Small intestine (tissue), 7 donors: Measurements from ENCODE around the gene CAPZB. TPM values are rescaled to one million over a fixed set of nuclear protein-coding genes. Genes with fewer than 3 reads are reported as not detected.

Source experiments
- DNase-seq, 2 donors: peaks; one replicate each; pipeline versions ENCODE4 v3.0.0 to v3.0.0-alpha.2; 2013
- FAIRE-seq: peaks from 2 replicates; lab custom pipeline; 2012; peaks lifted over from hg19 to GRCh38; lab: Jason Lieb, UNC
- H3K27ac ChIP-seq, 3 donors: one replicate each; pipeline ENCODE4 v1.5.1; 2013; ENCODE audit warnings: low read length in 2 of 3, mild to moderate bottlenecking in 2 of 3, control low read depth in 1 of 3, inconsistent platforms in 1 of 3, low read depth in 1 of 3, moderate library complexity in 1 of 3
- H3K27me3 ChIP-seq, 3 donors: one replicate each; pipeline ENCODE4 v1.6.1; 2013; ENCODE audit warnings: low read length in 3 of 3, inconsistent platforms in 1 of 3; ENCODE audit not compliant: control insufficient read depth in 3 of 3, insufficient read depth in 3 of 3
- H3K36me3 ChIP-seq, 3 donors: one replicate each; pipeline ENCODE4 v1.6.1; 2013; ENCODE audit warnings: low read length in 3 of 3, inconsistent platforms in 1 of 3, low read depth in 1 of 3, mild to moderate bottlenecking in 1 of 3, moderate library complexity in 1 of 3; ENCODE audit not compliant: control insufficient read depth in 3 of 3, insufficient read depth in 2 of 3
- H3K4me1 ChIP-seq, 3 donors: one replicate each; pipeline ENCODE4 v1.6.1; 2013; ENCODE audit warnings: low read length in 2 of 3, inconsistent platforms in 1 of 3, low read depth in 1 of 3, mild to moderate bottlenecking in 1 of 3, moderate library complexity in 1 of 3; ENCODE audit not compliant: control insufficient read depth in 3 of 3, insufficient read depth in 2 of 3
- H3K4me3 ChIP-seq, 3 donors: one replicate each; pipeline ENCODE4 v1.5.1; 2013; ENCODE audit warnings: low read length in 3 of 3, control low read depth in 1 of 3, inconsistent platforms in 1 of 3, low read depth in 1 of 3, mild to moderate bottlenecking in 1 of 3, moderate library complexity in 1 of 3
- H3K9me3 ChIP-seq, 2 donors: one replicate each; pipeline ENCODE4 v1.6.1; 2013; ENCODE audit warnings: low read depth in 1 of 2, low read length in 1 of 2; ENCODE audit not compliant: control insufficient read depth in 2 of 2, insufficient read depth in 1 of 2
- WGBS, 3 donors: extraction: QIAGEN DNeasy Blood & Tissue Kit; methylation state at CpG; one replicate each; pipeline ENCODE4 v1.1.7; 2013; 5-methylcytosine and 5-hydroxymethylcytosine counted together
- polyA plus RNA-seq, 4 donors: library from polyadenylated mRNA; stranded (reverse) in 3 of 4; unstranded in 1 of 4; fragments of 200-250 nt in 3 of 4; fragments of 120-200 nt in 1 of 4; gene quantifications; one replicate each; pipeline versions ENCODE4 v1.2.1 to v1.2.3, GENCODE V29; 2013
- donor health status: healthy with polysubstance abuse.
- donor health status: control.
- donor health status: control.
- donor health status: Bipolar disorder and iron deficiency.
- donor health status: healthy.

Gene CAPZB
- polyA plus RNA-seq, 4 donors: 245 to 292 (median 276) TPM

DNA sequence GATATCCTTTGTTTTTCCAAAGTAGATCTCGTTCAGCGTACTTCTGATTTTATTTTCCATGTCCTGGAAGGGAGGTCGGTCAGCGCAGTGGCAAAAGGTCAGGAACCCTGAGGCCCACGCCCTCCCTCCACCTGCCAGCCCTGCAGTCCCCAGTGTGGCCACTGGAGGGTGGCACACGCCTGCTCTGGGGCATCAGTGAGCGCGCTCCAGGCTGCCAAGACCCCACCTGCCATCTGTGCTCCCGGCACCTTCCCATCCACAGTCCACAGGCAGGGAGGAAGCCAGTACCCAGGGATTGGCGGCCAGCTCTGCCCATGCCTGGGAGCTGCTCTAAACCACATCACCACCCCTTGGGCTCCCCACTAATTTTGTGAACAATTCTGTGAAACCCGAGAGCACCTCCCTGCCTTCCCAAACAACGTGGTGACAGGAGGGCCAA, 140.9 kb downstream of the CAPZB start:
- FAIRE-seq: no peak
- Histone ChIP-seq H3K27ac (no peak overlapping the region), H3K4me1 (peaks cover 0 to 14% (median 0%) of the 10 kb centered on the region in 3 donors)

DNA sequence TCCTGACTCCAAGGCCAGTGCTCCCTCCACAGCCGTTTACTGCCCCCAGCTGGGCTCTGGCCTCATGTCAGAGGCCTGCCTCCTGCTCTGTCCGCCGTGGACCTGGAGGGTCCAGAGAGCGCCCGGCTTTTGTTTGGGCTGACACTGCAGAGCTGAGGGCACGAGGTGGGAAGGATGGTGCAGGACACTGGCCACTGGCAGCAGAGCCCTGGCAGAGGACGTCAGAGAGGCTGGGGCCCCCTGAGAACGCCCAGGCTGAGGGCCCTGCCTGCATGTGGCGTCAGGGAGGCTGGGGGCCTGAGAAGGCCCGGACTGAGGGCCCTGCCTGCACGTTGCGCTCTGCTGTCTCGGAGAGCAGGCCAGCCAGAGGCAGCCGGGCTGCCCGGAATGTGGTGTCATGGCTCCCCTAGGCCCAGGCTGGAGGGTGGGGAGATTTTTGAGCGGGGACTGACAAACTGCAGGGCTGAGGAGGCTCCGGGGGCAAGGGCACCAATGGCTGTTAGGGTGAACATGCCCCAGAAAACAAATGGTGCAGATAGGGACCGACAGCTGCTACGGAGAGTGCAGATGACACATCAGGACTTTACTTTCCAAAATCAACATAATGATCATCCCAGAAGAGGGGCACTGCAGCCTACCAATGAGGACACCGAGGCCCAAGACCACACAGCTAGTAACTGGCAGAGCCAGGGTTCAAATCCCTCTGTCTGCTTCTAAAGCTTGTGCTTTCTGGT, 141.6 kb downstream of the CAPZB start:
- 91 to 93% (median 93%) methylated on average over 20 of the region's 20 CpGs for WGBS, 3 donors
- Histone ChIP-seq H3K9me3 (no peaks in the 10 kb centered on the region), H3K27ac (no peak overlapping the region), H3K27me3 (no peaks in the 10 kb centered on the region), H3K4me3 (no peak overlapping the region), H3K36me3 (peaks cover 5 to 85% (median 13%) of the 10 kb centered on the region in 3 donors), H3K4me1 (peaks cover 0 to 14% (median 0%) of the 10 kb centered on the region in 3 donors)
- DNase-seq (no peak), FAIRE-seq (no peak)

More for the DNA sequence above, 140.9 kb downstream of the CAPZB start:
- peaks cover 0 to 87% (median 10%) of the 10 kb centered on the region in 3 donors for H3K36me3 ChIP-seq
- 30 to 53% (median 47%) methylated on average over 12 of the region's 12 CpGs for WGBS, 3 donors
- H3K9me3 ChIP-seq: no peaks in the 10 kb centered on the region
- no peaks in the 10 kb centered on the region for H3K27me3 ChIP-seq
- DNase-seq: peak; percentile 59 to 68
- H3K4me3 ChIP-seq: no peak overlapping the region

DNA sequence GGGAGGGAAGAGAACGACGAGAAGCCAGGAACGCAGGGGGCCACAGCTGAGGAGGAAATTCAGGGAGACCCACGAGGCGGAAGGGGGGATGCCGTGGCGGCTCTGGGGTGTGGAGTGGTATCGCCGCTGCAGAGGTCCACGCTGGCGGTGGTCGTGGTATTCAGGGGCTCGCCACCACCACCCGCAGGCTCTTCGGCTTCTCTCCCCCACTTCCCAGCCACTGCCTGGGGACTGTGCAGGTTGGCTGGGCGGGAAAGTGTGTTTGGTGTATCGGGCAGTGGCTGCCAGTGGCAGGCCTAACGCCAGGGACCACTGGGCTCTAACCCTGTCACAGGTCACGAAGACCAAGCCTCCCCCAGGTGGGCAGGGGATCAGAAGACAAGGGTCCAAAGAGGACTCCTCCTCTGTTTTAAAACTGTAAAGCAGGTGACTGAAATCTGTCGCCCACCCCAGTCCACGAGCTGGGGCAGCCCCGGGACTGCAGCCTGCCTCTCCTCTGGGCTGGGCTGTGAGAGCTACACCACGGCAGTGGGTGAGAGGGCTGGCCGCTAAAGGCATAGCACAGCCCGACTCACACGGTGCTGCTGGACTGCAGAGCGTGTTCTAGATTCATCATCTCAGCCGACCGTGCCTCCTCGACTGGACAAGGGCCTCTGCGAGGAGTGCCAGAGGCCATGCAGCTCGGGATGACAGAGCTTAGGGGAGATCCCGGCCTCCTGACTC, 142.3 kb downstream of the CAPZB start:
- Histone ChIP-seq H3K9me3 (no peaks in the 10 kb centered on the region), H3K27me3 (no peaks in the 10 kb centered on the region), H3K4me1 (peaks cover 0 to 13% (median 0%) of the 10 kb centered on the region in 3 donors), H3K36me3 (peaks cover 5 to 79% (median 13%) of the 10 kb centered on the region in 3 donors), H3K27ac (no peak overlapping the region), H3K4me3 (no peak overlapping the region)
- FAIRE-seq (no peak), DNase-seq (no peak)
- 87 to 88% (median 87%) methylated on average over 30 to 33 of the region's 33 CpGs for WGBS, 3 donors

DNA sequence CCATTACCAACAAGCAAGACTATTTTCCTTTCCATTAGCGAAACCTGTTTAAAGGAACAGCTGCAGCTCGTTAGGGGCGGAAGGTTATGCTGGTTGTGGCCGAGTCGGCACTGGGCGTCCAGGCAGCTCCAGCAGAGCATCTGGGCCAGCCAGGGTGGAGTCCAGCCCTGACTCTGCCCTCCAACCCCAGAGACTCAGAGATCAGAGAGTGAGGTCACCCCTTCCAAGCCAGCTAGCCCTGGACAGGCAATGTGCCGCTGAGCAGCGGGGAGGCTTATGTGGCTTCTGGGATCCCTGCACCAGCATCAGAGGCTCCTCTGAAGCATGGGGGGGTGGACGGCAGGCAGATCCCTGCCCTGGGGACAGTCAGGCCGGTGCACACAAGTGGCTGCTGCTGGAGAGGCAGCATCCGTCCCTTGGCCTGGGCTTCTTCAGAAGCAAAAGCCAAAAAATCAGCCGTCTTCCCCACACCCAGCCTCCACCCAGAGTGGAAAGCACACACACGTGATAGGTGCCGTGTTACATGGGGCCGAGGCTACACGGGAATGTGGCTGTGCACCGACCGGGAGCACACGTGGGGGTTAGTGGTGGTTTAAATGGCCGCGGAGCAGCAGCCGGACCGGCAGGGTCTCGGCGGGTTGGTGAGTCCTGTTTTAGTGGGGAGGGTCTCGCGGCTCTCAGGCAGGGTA, 143.1 kb downstream of the CAPZB start:
- no peaks in the 10 kb centered on the region for H3K27me3 ChIP-seq
- DNase-seq: no peak
- no peak overlapping the region for H3K27ac ChIP-seq
- WGBS, 3 donors: 86 to 94% (median 93%) methylated on average over 27 of the region's 27 CpGs
- H3K4me3 ChIP-seq: no peak overlapping the region
- H3K4me1 ChIP-seq: peaks cover 0 to 5% (median 0%) of the 10 kb centered on the region in 3 donors
- no peak for FAIRE-seq
- no peaks in the 10 kb centered on the region for H3K9me3 ChIP-seq
- H3K36me3 ChIP-seq: peaks cover 5 to 80% (median 13%) of the 10 kb centered on the region in 3 donors

DNA sequence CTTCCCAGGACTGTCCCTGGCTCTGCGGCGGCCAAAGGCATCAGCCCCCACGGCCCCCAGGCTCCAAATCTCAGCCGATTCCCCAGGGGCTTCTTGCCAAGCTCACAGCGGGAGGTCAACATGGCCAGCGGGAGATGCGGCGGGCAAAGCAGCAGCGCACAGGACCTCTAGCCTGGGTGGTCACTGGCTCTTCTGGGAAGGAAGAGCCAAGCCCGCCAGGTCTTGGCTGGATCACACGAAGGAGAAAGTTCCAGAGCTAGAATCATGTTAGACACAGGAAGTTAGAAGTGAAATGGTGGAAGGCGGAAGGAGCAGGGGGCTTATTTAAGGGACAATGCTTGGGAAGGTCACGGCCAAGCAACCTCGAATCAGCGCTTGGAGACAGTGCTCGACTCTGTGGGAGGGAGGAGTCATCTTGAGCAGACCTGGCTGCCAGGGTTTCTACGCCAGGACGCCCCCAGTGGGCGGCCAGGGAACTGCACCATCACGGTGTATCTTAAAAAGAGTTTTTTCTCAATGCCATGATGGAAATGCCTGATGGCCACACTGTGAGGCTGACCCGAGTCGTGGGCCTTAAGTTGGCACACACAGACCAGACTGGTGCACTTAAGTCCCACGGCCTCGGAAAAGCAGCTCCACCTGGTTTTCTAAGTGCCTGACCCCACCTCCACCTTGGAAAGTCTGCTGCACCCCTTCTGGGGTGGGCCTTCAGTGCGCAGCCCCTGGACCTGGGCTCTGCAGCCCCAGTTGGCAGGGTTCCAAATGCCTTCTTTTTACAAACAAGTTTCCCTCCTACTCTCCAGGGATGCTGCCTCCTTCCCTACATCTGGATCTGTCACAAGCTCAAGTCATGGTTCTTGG, 143.9 kb downstream of the CAPZB start:
- FAIRE-seq: no peak

DNA sequence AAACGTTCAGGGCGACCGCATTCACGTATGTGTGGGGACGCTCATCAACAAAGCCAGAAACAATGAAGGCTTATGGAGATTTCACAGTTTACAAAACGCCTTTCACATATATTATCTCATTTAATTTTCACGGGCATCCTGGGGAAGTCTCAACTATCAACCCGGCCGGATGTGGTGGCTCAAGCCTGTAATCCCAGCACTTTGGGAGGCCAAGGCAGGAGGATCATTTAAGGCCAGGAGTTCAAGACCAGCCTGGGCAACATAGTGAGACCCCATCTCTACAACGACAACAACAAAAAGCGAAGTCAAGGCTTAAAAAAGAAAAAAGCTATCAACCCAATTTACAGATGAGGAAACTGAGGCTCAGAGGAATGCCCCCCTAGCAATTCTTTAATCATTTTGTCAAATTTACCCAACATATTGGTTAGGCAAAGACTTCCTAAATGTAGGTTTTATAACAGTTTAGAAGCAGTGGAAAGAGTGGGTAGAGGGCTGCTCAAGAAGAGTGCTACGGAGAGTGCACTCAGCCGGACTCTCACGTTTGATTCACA, 144.9 kb downstream of the CAPZB start:
- no peak overlapping the region for H3K4me3 ChIP-seq
- no peaks in the 10 kb centered on the region for H3K27me3 ChIP-seq
- H3K27ac ChIP-seq: no peak overlapping the region
- WGBS, 3 donors: 95 to 97% (median 96%) methylated on average over 14 of the region's 14 CpGs
- H3K9me3 ChIP-seq: no peaks in the 10 kb centered on the region
- peaks cover 0 to 3% (median 0%) of the 10 kb centered on the region in 3 donors for H3K4me1 ChIP-seq
- DNase-seq (no peak), FAIRE-seq (no peak)
- peaks cover 5 to 78% (median 13%) of the 10 kb centered on the region in 3 donors for H3K36me3 ChIP-seq

More for the DNA sequence above, 143.9 kb downstream of the CAPZB start:
- no peaks in the 10 kb centered on the region for H3K27me3 ChIP-seq
- peak; percentile 62 to 80 for DNase-seq
- H3K4me3 ChIP-seq: no peak overlapping the region
- peaks cover 0 to 3% (median 0%) of the 10 kb centered on the region in 3 donors for H3K4me1 ChIP-seq
- H3K9me3 ChIP-seq: no peaks in the 10 kb centered on the region
- peaks cover 5 to 78% (median 13%) of the 10 kb centered on the region in 3 donors for H3K36me3 ChIP-seq
- 60 to 65% (median 65%) methylated on average over 24 to 25 of the region's 25 CpGs for WGBS, 3 donors
- H3K27ac ChIP-seq: no peak overlapping the region

DNA sequence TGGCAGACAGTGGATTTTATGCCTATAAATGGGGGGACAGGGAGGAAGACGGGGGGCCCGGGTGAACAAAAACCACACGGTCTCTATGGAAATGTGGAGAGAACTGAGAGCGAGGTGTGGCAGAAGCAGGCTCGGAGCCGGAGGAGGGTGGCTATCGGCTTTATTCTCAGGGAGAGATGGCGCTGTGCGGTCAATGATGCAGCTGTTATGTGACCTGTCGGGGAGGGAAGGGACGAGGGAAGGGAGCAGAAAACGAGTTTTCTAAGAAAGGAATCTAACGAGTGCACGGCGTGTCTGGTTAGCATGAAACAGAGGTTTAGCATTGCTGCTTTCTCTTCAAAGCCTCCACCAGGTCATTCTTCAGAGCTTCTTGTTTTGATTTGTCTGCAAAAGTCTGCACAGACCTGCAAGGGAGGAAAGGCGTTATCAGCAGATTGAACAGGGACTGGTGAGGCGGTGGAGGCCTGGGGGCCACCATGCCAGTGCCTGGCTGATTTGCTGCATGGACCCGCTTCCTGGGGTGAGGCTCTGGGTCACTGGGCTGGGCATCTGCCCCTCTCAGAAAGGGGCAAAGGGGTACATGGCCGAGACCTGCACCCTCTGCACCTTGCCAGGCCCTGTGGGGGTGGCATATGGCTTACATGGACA, 146.0 kb downstream of the CAPZB start:
- no peak overlapping the region for H3K4me3 ChIP-seq
- H3K4me1 ChIP-seq: peaks cover 0 to 3% (median 0%) of the 10 kb centered on the region in 3 donors
- H3K9me3 ChIP-seq: no peaks in the 10 kb centered on the region
- H3K27me3 ChIP-seq: no peaks in the 10 kb centered on the region
- H3K27ac ChIP-seq: no peak overlapping the region
- no peak for FAIRE-seq
- DNase-seq: no peak
- H3K36me3 ChIP-seq: peaks cover 5 to 69% (median 13%) of the 10 kb centered on the region in 3 donors
- WGBS, 3 donors: 87 to 92% (median 92%) methylated on average over 19 of the region's 19 CpGs
